WTC11 (cell line): ENCODE measurements around the gene ZNF485.

ENCODE experiments used
- ZNF416 ChIP-seq: fragments of 250-450 bp; sonication (Bioruptor Pico); IDR thresholded peaks from 2 replicates; pipeline ENCODE4 v1.9.0; 2021; ENCODE audit warnings: mild to moderate bottlenecking, inconsistent platforms
- TF ChIP-seq, protein P1 (sequence below): fragments of 200-600 bp; IDR thresholded peaks from 2 replicates; pipeline ENCODE4 v1.8.0; 2022; ENCODE audit warnings: antibody characterized with exemption
- TF ChIP-seq, protein P2 (sequence below): sonication (generic); formaldehyde crosslinking; IDR thresholded peaks from 2 replicates; pipeline ENCODE4 v1.8.1; 2023; ENCODE audit warnings: mild to moderate bottlenecking, missing genetic modification reagents
- TF ChIP-seq, protein P3 (sequence below): sonication (generic); formaldehyde crosslinking; IDR thresholded peaks from 2 replicates; pipeline ENCODE4 v1.8.1; 2022; ENCODE audit warnings: low read depth, missing genetic modification reagents, borderline replicate concordance
- TF ChIP-seq, protein P4 (sequence below): sonication (generic); formaldehyde crosslinking; IDR thresholded peaks from 2 replicates; pipeline ENCODE4 v1.8.1; 2023; ENCODE audit warnings: mild to moderate bottlenecking, missing genetic modification reagents, moderate library complexity

DNA sequence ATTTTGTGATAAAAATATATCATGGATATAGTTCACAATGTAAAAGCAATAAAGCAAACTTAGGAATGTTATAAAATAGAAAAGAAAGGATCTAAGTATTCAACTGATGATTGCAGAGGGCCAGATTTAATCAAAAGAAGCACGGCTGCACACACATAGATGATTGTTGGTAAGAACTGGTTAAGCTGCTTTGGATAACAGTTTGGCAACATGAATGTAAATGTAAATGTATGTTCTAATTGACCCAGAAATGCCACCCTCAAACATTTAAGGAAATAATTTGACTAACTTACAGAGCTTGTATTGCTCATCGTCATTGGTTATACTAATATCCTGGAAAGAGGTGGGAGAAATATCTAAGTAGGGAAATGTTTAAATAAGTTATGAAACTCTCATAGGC, 13.1 kb downstream of the ZNF485 start:
- TF ChIP-seq, protein P1, sequence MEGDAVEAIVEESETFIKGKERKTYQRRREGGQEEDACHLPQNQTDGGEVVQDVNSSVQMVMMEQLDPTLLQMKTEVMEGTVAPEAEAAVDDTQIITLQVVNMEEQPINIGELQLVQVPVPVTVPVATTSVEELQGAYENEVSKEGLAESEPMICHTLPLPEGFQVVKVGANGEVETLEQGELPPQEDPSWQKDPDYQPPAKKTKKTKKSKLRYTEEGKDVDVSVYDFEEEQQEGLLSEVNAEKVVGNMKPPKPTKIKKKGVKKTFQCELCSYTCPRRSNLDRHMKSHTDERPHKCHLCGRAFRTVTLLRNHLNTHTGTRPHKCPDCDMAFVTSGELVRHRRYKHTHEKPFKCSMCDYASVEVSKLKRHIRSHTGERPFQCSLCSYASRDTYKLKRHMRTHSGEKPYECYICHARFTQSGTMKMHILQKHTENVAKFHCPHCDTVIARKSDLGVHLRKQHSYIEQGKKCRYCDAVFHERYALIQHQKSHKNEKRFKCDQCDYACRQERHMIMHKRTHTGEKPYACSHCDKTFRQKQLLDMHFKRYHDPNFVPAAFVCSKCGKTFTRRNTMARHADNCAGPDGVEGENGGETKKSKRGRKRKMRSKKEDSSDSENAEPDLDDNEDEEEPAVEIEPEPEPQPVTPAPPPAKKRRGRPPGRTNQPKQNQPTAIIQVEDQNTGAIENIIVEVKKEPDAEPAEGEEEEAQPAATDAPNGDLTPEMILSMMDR: no peak
- TF ChIP-seq, protein P2, sequence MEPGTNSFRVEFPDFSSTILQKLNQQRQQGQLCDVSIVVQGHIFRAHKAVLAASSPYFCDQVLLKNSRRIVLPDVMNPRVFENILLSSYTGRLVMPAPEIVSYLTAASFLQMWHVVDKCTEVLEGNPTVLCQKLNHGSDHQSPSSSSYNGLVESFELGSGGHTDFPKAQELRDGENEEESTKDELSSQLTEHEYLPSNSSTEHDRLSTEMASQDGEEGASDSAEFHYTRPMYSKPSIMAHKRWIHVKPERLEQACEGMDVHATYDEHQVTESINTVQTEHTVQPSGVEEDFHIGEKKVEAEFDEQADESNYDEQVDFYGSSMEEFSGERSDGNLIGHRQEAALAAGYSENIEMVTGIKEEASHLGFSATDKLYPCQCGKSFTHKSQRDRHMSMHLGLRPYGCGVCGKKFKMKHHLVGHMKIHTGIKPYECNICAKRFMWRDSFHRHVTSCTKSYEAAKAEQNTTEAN: no peak
- TF ChIP-seq ZNF416: no peak
- TF ChIP-seq, protein P3, sequence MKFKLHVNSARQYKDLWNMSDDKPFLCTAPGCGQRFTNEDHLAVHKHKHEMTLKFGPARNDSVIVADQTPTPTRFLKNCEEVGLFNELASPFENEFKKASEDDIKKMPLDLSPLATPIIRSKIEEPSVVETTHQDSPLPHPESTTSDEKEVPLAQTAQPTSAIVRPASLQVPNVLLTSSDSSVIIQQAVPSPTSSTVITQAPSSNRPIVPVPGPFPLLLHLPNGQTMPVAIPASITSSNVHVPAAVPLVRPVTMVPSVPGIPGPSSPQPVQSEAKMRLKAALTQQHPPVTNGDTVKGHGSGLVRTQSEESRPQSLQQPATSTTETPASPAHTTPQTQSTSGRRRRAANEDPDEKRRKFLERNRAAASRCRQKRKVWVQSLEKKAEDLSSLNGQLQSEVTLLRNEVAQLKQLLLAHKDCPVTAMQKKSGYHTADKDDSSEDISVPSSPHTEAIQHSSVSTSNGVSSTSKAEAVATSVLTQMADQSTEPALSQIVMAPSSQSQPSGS (CRISPR knock-in tag): no peak
- TF ChIP-seq, protein P4, sequence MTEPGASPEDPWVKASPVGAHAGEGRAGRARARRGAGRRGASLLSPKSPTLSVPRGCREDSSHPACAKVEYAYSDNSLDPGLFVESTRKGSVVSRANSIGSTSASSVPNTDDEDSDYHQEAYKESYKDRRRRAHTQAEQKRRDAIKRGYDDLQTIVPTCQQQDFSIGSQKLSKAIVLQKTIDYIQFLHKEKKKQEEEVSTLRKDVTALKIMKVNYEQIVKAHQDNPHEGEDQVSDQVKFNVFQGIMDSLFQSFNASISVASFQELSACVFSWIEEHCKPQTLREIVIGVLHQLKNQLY: no peak
